Measurements from ENCODE around the gene RNU7-1. TPM values are rescaled to one million over a fixed set of nuclear protein-coding genes. Genes with fewer than 3 reads are reported as not detected.

RNU7-1 gene
- not detected in 5 replicates for total RNA-seq (2022; extraction: Qiagen RNA extraction)

DNA sequence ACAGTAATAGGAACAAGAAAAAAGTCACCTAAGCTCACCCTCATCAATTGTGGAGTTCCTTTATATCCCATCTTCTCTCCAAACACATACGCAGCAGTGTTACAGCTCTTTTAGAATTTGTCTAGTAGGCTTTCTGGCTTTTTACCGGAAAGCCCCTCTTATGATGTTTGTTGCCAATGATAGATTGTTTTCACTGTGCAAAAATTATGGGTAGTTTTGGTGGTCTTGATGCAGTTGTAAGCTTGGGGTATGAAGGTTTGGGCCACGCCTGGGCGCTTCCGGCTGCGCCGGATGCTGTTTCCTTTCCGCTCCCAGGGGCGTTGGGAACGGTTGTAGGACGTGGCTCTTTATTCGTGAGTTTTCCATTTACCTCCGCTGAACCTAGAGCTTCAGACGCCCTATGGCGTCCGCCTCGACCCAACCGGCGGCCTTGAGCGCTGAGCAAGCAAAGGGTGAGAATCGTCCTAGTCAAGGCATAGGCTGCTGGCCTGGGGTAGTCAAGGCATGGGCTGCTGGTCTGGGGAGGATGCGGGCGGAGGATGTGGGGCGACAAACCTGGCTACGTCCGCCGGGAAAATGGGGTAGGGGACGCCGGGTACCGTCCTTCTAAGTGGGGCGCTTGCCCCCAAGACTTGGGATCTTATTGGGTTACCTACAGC, at the start of gene RNU7-1, which contains the start of gene C12orf57:
TSS of gene RNU7-1 (plus strand) at position 95 of the 659 bp plus-strand sequence.
TSS of gene C12orf57 (plus strand) at position 301 of the 659 bp plus-strand sequence. CDS start at position 401, 100 bp downstream.

GRCh38 chr12:6904280-6905276, 39.0 kb upstream of the RNU7-1 start, which contains the start of gene LRRC23:
Gene LRRC23 (plus strand): TSS chr12:6904822. CDS start chr12:6905634, 812 bp downstream.

DNA sequence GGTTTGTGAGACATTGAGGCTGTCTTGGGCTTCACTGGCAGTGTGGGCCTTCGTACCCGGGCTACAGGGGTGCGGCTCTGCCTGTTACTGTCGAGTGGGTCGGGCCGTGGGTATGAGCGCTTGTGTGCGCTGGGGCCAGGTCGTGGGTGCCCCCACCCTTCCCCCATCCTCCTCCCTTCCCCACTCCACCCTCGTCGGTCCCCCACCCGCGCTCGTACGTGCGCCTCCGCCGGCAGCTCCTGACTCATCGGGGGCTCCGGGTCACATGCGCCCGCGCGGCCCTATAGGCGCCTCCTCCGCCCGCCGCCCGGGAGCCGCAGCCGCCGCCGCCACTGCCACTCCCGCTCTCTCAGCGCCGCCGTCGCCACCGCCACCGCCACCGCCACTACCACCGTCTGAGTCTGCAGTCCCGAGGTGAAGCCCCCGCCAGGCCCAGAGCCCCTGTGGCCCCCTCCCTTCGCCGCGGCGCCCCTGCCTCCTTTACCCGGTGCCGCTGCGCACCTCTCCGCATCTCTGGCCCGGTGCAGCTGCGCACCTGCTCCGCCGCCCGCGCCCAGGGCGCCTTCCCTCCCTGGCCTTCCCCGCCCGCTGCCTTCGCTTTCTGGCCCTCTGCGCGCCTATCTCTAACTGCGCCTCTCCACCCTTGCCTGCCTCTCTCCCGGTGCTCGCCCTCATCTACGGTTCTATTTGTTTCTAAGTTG, 29.2 kb upstream of the RNU7-1 start, which contains the start of gene ENO2:
TSS of gene ENO2 (plus strand) at position 335 of the 701 bp plus-strand sequence. CDS start 1,253 bp downstream, outside the sequence.

GRCh38 chr12:6927379-6928021, 16.1 kb upstream of the RNU7-1 start, which contains the start of gene ATN1:
Gene ATN1 (plus strand): TSS chr12:6927959. CDS start chr12:6934002, 6,043 bp downstream.

GRCh38 chr12:6950811-6951540, 7.4 kb downstream of the RNU7-1 start, which contains the start of gene PTPN6:
Gene PTPN6 (plus strand): TSS chr12:6951356. CDS start chr12:6951513, 157 bp downstream.

Other genes starting within 250 kb of the RNU7-1 start
- 0.64 to 1.0 TPM (median 0.73 TPM) in 5 replicates for gene PIANP, start 243.0 kb upstream of the RNU7-1 start, total RNA-seq (2022; extraction: Qiagen RNA extraction)
- gene COPS7A, start 219.8 kb upstream of the RNU7-1 start, total RNA-seq (2022; extraction: Qiagen RNA extraction) = 47.2 to 58.3 TPM (median 55.9 TPM) in 5 replicates
- 252 to 312 TPM (median 307 TPM) in 5 replicates for gene MLF2, start 190.7 kb upstream of the RNU7-1 start, total RNA-seq (2022; extraction: Qiagen RNA extraction)
- gene PTMS, start 177.5 kb upstream of the RNU7-1 start, total RNA-seq (2022; extraction: Qiagen RNA extraction) = 703 to 949 TPM (median 926 TPM) in 5 replicates
- gene LAG3, start 171.3 kb upstream of the RNU7-1 start, total RNA-seq (2022; extraction: Qiagen RNA extraction) = 0.89 to 2.3 TPM (median 1.4 TPM) in 5 replicates
- not detected in 5 replicates for gene CD4, start 154.3 kb upstream of the RNU7-1 start, total RNA-seq (2022; extraction: Qiagen RNA extraction)
- gene GPR162, start 122.0 kb upstream of the RNU7-1 start, total RNA-seq (2022; extraction: Qiagen RNA extraction) = 0.23 to 0.53 TPM (median 0.45 TPM) in 5 replicates
- gene P3H3, start 115.4 kb upstream of the RNU7-1 start, total RNA-seq (2022; extraction: Qiagen RNA extraction) = 19.8 to 29.8 TPM (median 28.7 TPM) in 5 replicates
- 1.2 to 2.3 TPM (median 1.9 TPM) in 5 replicates for gene GNB3, start 102.9 kb upstream of the RNU7-1 start, total RNA-seq (2022; extraction: Qiagen RNA extraction)
- 71.5 to 81.3 TPM (median 75.3 TPM) in 5 replicates for gene CDCA3, start 92.5 kb upstream of the RNU7-1 start, total RNA-seq (2022; extraction: Qiagen RNA extraction)
- 74.8 to 79.3 TPM (median 76.6 TPM) in 5 replicates for gene USP5, start 91.7 kb upstream of the RNU7-1 start, total RNA-seq (2022; extraction: Qiagen RNA extraction)
- gene TPI1, start 76.3 kb upstream of the RNU7-1 start, total RNA-seq (2022; extraction: Qiagen RNA extraction) = 1,486 to 1,673 TPM (median 1,653 TPM) in 5 replicates
- 23.1 to 34.6 TPM (median 32.3 TPM) in 5 replicates for gene SPSB2, start 70.5 kb upstream of the RNU7-1 start, total RNA-seq (2022; extraction: Qiagen RNA extraction)
- 16.4 to 19.0 TPM (median 18.3 TPM) in 5 replicates for gene LRRC23, start 39.0 kb upstream of the RNU7-1 start, total RNA-seq (2022; extraction: Qiagen RNA extraction)
- 35.9 to 40.2 TPM (median 37.3 TPM) in 5 replicates for gene ENO2, start 29.2 kb upstream of the RNU7-1 start, total RNA-seq (2022; extraction: Qiagen RNA extraction)
- 48.7 to 75.7 TPM (median 72.9 TPM) in 5 replicates for gene ATN1, start 15.9 kb upstream of the RNU7-1 start, total RNA-seq (2022; extraction: Qiagen RNA extraction)
- gene C12orf57, start 206 bp downstream of the RNU7-1 start, total RNA-seq (2022; extraction: Qiagen RNA extraction) = 275 to 319 TPM (median 310 TPM) in 5 replicates
- gene PTPN6, start 7.5 kb downstream of the RNU7-1 start, total RNA-seq (2022; extraction: Qiagen RNA extraction) = 7.9 to 13.5 TPM (median 11.7 TPM) in 5 replicates
- gene PHB2, start 26.8 kb downstream of the RNU7-1 start, total RNA-seq (2022; extraction: Qiagen RNA extraction) = 289 to 333 TPM (median 326 TPM) in 5 replicates
- 56.9 to 66.4 TPM (median 62.2 TPM) in 5 replicates for gene EMG1, start 27.1 kb downstream of the RNU7-1 start, total RNA-seq (2022; extraction: Qiagen RNA extraction)
- 25.5 to 29.9 TPM (median 29.1 TPM) in 5 replicates for gene LPCAT3, start 74.7 kb downstream of the RNU7-1 start, total RNA-seq (2022; extraction: Qiagen RNA extraction)
- 38.3 to 56.5 TPM (median 44.5 TPM) in 5 replicates for gene C1S, start 116.9 kb downstream of the RNU7-1 start, total RNA-seq (2022; extraction: Qiagen RNA extraction)
- gene C1R, start 148.6 kb downstream of the RNU7-1 start, total RNA-seq (2022; extraction: Qiagen RNA extraction) = 28.8 to 47.1 TPM (median 29.1 TPM) in 5 replicates
- 11.1 to 15.7 TPM (median 12.2 TPM) in 5 replicates for gene C1RL, start 165.4 kb downstream of the RNU7-1 start, total RNA-seq (2022; extraction: Qiagen RNA extraction)
- 0.52 TPM in 1 of 5 replicates, not detected in the others for gene RBP5, start 185.1 kb downstream of the RNU7-1 start, total RNA-seq (2022; extraction: Qiagen RNA extraction)
- 11.3 to 20.0 TPM (median 16.0 TPM) in 5 replicates for gene CLSTN3, start 186.6 kb downstream of the RNU7-1 start, total RNA-seq (2022; extraction: Qiagen RNA extraction)
- gene PEX5, start 245.9 kb downstream of the RNU7-1 start, total RNA-seq (2022; extraction: Qiagen RNA extraction) = 23.8 to 30.4 TPM (median 29.5 TPM) in 5 replicates

Data from A549 treated with Mapracorat at 1 μM for 4 hours (cell line).